ENCODE measurements around the gene PDE10A. TPM values are rescaled to one million over a fixed set of nuclear protein-coding genes. Genes with fewer than 3 reads are reported as not detected.

PDE10A gene
- polyA plus RNA-seq, 3 donors = not detected

GRCh38 chr6:165439928-165440554, 223.0 kb downstream of the PDE10A start:
- no peak for DNase-seq
- Mint-ChIP-seq H3K4me1 (no peaks in the 10 kb centered on the region), H3K27me3 (ENCODE audit: low read depth in 3 of 3) (peaks cover 0 to 1% (median 0%) of the 10 kb centered on the region in 3 donors), H3K27ac (no peak overlapping the region), H3K4me3 (no peak overlapping the region), H3K9me3 (peaks cover 0 to 6% (median 0%) of the 10 kb centered on the region in 7 donors), H3K36me3 (no peaks in the 10 kb centered on the region)
- Histone ChIP-seq H3K9me3 (replicated peaks in 1 of 2; ENCODE audit: control insufficient read depth in 1 of 2, insufficient read depth in 1 of 2, low read length in 2 of 2) (peaks cover 0 to 5% of the 10 kb centered on the region in 2 donors), H2AFZ (ENCODE audit: insufficient read depth, low read depth, low read length, poor library complexity, severe bottlenecking) (no peak overlapping the region), H3K9ac (ENCODE audit: insufficient read depth, low read length, poor library complexity, severe bottlenecking) (no peak overlapping the region), H3K4me3 (replicated peaks in 1 of 3; ENCODE audit: low read depth in 2 of 3, low read length in 3 of 3) (no peak overlapping the region), H3K36me3 (replicated peaks in 1 of 2; ENCODE audit: control insufficient read depth in 1 of 2, insufficient read depth in 2 of 2, low read length in 2 of 2) (no peaks in the 10 kb centered on the region), H3K4me1 (ENCODE audit: control insufficient read depth in 1 of 2, insufficient read depth in 2 of 2, low read length in 2 of 2) (no peaks in the 10 kb centered on the region), H3K27me3 (ENCODE audit: control insufficient read depth in 2 of 2, insufficient read depth in 2 of 2, low read length in 2 of 2) (no peaks in the 10 kb centered on the region), H3K27ac (ENCODE audit: low read depth in 1 of 2, low read length in 2 of 2) (no peak overlapping the region), H3K79me2 (ENCODE audit: insufficient read depth, low read length) (no peaks in the 10 kb centered on the region), H3K4me2 (replicated peaks; ENCODE audit: extremely low read depth, low read length, poor library complexity, severe bottlenecking) (no peak overlapping the region), H4K20me1 (ENCODE audit: insufficient read depth, low read length) (no peaks in the 10 kb centered on the region)
- TF ChIP-seq CTCF (IDR thresholded peaks at IDR 0.05) = peak; percentile 12
- intact Hi-C loops (cut with micrococcal nuclease) = no loop called here
- WGBS (ENCODE audit: insufficient coverage) = 79% methylated on average over 2 of the region's 4 CpGs

GRCh38 chr6:165426892-165427291, 236.1 kb downstream of the PDE10A start:
- Histone ChIP-seq H3K4me3 (replicated peaks in 1 of 3; ENCODE audit: low read depth in 2 of 3, low read length in 3 of 3) (no peak overlapping the region), H3K9me3 (replicated peaks in 1 of 2; ENCODE audit: control insufficient read depth in 1 of 2, insufficient read depth in 1 of 2, low read length in 2 of 2) (no peaks in the 10 kb centered on the region), H4K20me1 (ENCODE audit: insufficient read depth, low read length) (no peaks in the 10 kb centered on the region), H3K9ac (ENCODE audit: insufficient read depth, low read length, poor library complexity, severe bottlenecking) (no peak overlapping the region), H3K79me2 (ENCODE audit: insufficient read depth, low read length) (no peaks in the 10 kb centered on the region), H3K4me2 (replicated peaks; ENCODE audit: extremely low read depth, low read length, poor library complexity, severe bottlenecking) (no peak overlapping the region), H3K4me1 (ENCODE audit: control insufficient read depth in 1 of 2, insufficient read depth in 2 of 2, low read length in 2 of 2) (no peaks in the 10 kb centered on the region), H3K27ac (ENCODE audit: low read depth in 1 of 2, low read length in 2 of 2) (no peak overlapping the region), H2AFZ (ENCODE audit: insufficient read depth, low read depth, low read length, poor library complexity, severe bottlenecking) (no peak overlapping the region), H3K36me3 (replicated peaks in 1 of 2; ENCODE audit: control insufficient read depth in 1 of 2, insufficient read depth in 2 of 2, low read length in 2 of 2) (no peaks in the 10 kb centered on the region), H3K27me3 (ENCODE audit: control insufficient read depth in 2 of 2, insufficient read depth in 2 of 2, low read length in 2 of 2) (no peaks in the 10 kb centered on the region)
- Mint-ChIP-seq H3K27me3 (ENCODE audit: low read depth in 3 of 3) (peaks cover 0 to 2% (median 1%) of the 10 kb centered on the region in 3 donors), H3K36me3 (no peaks in the 10 kb centered on the region), H3K4me1 (no peaks in the 10 kb centered on the region), H3K4me3 (no peak overlapping the region), H3K27ac (no peak overlapping the region), H3K9me3 (peaks cover 0 to 7% (median 2%) of the 10 kb centered on the region in 7 donors)
- TF ChIP-seq CTCF (IDR thresholded peaks at IDR 0.05) = no peak
- no peak for DNase-seq
- intact Hi-C loops (cut with micrococcal nuclease) = no loop called here
- WGBS (ENCODE audit: insufficient coverage) = no CpG with 5 or more reads among the region's 2 CpGs

Measured in CD14-positive monocyte (primary cell).